Panc1 (cell line): ENCODE measurements around the gene BLVRA.

Experiments
- CTCF ChIP-seq: fragments of 450-650 bp; IDR thresholded peaks from 2 replicates; pipeline ENCODE4 v1.5.1; 2017; ENCODE audit warnings: mild to moderate bottlenecking
- SIN3A ChIP-seq: IDR thresholded peaks from 2 replicates; pipeline ENCODE4 v1.6.1; 2012; ENCODE audit warnings: low read depth, mild to moderate bottlenecking, low read length, moderate library complexity, borderline replicate concordance; ENCODE audit not compliant: insufficient read depth

GRCh38 chr7:43729924-43730248 is 28.6 kb upstream of the BLVRA start:
- TF ChIP-seq CTCF (no peak), SIN3A (no peak)
